ENCODE results near the gene TENM4.

The TENM4 gene

DNA sequence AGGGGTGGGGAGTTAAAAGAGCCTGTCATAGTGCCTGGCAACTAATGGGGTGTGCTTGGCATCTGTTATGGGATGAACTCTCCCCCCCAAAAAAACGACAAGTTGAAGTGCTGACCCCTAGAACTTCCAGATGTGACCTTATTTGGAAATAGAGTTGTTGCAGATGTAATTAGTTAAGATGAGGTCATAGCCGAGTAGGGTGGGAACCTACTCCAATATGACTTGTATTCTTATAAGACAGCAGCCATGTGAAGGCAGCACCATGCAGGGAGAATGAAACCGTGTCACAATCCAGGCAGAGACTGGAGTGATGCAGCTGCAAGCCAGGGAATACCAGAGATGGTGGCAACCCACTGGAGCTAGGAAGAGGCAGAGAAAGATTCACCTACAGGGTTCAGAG lies 394.5 kb downstream of the TENM4 start:
- H3K4me3 ChIP-seq (ENCODE audit: low read depth, low read length) = no peak overlapping the region
- DNase-seq (ENCODE audit: low read depth) = no peak
- TF ChIP-seq, protein P1, sequence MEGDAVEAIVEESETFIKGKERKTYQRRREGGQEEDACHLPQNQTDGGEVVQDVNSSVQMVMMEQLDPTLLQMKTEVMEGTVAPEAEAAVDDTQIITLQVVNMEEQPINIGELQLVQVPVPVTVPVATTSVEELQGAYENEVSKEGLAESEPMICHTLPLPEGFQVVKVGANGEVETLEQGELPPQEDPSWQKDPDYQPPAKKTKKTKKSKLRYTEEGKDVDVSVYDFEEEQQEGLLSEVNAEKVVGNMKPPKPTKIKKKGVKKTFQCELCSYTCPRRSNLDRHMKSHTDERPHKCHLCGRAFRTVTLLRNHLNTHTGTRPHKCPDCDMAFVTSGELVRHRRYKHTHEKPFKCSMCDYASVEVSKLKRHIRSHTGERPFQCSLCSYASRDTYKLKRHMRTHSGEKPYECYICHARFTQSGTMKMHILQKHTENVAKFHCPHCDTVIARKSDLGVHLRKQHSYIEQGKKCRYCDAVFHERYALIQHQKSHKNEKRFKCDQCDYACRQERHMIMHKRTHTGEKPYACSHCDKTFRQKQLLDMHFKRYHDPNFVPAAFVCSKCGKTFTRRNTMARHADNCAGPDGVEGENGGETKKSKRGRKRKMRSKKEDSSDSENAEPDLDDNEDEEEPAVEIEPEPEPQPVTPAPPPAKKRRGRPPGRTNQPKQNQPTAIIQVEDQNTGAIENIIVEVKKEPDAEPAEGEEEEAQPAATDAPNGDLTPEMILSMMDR (IDR thresholded peaks at IDR 0.05; ENCODE audit: low read depth, low read length, missing control alignments) = no peak

DNA sequence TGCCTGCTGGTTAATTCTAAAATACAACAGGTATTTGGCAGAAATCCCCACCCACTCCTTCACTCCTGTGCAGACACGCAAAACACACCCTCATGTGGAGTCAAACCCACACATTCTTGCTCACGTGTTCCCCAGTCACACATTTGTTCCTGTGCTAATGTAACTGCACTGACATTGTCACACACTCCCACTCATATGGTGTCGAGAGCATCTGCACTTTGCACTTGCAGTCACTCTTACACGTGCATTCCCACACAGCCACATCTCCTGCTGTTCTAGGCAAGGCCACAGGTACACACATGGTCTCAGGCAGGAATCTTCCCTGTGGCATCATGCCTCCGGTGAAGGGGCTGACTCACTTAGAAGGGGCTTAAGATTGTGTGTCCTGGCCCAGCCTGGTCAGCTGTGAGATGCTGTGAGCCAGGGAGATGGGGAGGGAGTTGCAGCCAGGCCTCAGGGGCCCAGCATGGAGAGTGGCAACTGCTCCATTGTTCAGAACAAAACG lies 395.0 kb downstream of the TENM4 start:
- no peak for DNase-seq (ENCODE audit: low read depth)
- no peak overlapping the region for H3K4me3 ChIP-seq (ENCODE audit: low read depth, low read length)
- TF ChIP-seq, protein P1 (IDR thresholded peaks at IDR 0.05; ENCODE audit: low read depth, low read length, missing control alignments) = no peak

DNA sequence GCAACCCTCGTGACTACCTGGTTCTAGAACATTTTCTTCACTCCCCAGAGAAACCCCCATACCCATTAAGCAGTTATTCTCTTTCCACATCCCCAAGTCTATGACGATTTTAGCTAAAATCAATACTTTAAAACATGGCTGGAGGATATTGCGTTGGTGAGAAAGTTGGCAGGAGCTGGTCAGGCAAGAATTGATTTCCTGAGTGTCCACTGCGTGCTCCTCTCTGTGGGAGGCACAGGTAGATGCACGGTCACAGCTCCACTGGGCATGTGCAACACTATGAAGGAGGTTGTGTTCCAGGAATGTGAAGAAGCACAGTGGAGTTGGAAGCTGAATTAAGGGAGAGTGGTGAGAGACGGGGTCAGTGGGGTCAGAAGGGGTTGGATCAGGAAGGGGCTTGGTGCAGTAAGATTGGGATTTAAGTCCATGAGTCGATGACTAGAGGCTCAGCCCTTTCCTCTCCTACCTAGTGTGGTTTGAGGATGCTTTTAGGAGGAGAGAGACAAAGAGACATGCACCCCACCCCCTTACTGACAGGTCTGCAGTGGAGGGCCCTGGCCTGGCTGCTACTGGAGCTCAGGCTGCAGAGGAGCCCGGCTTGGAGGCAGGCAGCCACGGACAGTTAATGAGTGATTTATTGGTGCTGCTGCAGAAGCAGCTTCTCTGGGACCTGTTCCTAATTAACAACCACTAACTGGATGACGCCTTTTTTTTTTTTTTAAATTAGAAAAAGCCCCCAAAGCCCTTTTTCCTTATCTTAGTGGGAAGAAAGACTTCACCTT lies 395.6 kb downstream of the TENM4 start:
- DNase-seq (ENCODE audit: low read depth) = no peak
- no peak overlapping the region for H3K4me3 ChIP-seq (ENCODE audit: low read depth, low read length)
- TF ChIP-seq, protein P1 (IDR thresholded peaks at IDR 0.05; ENCODE audit: low read depth, low read length, missing control alignments) = no peak

DNA sequence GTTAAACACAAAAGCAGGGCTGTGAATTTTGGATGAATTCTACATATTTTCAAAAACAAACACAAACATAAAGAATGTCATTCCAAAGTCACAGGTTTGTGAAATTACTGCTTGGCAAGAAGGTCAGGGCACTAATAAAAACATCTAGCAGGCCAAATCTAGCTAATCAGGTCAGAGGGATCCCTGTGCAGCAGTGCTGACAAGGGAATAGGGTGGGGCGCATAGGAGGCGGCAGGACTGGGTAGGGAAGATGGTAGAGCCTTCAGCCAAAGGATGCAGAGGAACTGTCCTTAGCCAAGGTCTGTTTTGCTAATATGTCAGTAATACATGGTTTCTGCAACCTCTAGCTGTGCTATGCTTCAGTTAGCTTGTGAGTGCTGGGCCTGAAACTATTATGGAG lies 396.6 kb downstream of the TENM4 start:
- no peak for DNase-seq (ENCODE audit: low read depth)

DNA sequence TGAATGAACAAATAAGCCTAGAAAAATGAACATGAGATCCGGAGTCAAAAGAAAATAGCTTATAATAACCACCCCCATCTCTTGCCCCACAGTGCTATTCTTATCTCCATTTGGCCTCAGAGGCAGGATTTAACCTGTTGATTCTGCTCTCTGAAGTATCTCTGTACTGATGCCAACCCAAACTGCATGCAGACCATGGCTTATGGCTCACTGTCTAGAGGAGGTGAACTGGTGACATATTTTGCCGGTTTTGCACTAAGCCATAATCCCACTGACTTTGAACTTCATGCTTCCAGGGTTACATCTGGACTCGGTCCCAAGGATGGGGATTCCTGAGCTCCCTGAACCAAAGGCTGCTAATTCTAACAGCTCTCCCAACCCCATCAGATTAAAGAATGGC lies 397.1 kb downstream of the TENM4 start:
- no peak for DNase-seq (ENCODE audit: low read depth)
- no peak overlapping the region for H3K4me3 ChIP-seq (ENCODE audit: low read depth, low read length)
- TF ChIP-seq, protein P1 (IDR thresholded peaks at IDR 0.05; ENCODE audit: low read depth, low read length, missing control alignments) = no peak

More for the DNA sequence above, 396.6 kb downstream of the TENM4 start:
- H3K4me3 ChIP-seq (ENCODE audit: low read depth, low read length) = no peak overlapping the region
- TF ChIP-seq, protein P1 (IDR thresholded peaks at IDR 0.05; ENCODE audit: low read depth, low read length, missing control alignments) = no peak

DNA sequence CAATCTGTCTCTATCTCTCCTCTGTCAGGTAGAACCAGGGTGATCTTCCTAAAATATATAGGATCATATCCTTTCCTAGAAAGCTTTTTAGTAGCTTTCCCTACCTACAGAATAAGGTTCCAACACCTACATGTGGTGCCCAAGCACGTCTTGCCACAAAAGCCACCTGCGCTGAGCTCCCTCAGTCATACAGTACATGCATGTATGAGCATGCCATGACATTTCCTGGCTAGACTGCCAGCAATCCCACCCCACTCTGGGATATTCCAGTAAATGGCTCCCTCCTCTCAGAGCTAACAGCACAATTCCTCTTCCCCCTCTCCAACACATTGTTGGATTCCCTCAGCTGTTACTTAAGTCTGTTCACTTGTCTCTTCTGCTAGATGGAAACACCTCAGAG lies 398.0 kb downstream of the TENM4 start:
- H3K4me3 ChIP-seq (ENCODE audit: low read depth, low read length) = no peak overlapping the region
- DNase-seq (ENCODE audit: low read depth) = no peak
- TF ChIP-seq, protein P1 (IDR thresholded peaks at IDR 0.05; ENCODE audit: low read depth, low read length, missing control alignments) = no peak

DNA sequence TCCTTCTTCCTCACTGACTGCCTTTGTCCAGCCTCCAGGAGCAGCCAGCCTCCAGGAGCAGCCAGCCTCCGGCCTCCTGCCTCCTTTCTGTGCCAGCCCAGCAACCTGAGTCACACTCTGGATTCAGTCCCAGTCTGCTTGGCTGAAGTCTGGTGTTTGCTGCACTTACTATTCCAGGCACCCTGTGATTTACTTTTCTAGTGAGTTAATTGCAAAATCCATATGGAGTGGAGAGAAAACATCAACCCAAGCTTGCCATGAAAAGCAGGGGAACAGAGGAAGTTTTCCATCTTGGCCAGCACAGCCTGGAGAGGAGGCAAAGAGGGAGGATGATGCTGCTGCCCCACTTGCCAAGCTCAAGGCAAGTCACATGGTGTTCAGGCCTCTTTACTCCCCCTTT lies 400.5 kb downstream of the TENM4 start:
- TF ChIP-seq, protein P1 (IDR thresholded peaks at IDR 0.05; ENCODE audit: low read depth, low read length, missing control alignments) = no peak
- DNase-seq (ENCODE audit: low read depth) = no peak
- no peak overlapping the region for H3K4me3 ChIP-seq (ENCODE audit: low read depth, low read length)
